ENCODE results near the gene RFX7.
"Not testable (repeated sequence)": the region's sequence is repeated elsewhere in the genome, so short reads cannot be mapped to it uniquely, and the experiment has no call there.

Gene RFX7

DNA sequence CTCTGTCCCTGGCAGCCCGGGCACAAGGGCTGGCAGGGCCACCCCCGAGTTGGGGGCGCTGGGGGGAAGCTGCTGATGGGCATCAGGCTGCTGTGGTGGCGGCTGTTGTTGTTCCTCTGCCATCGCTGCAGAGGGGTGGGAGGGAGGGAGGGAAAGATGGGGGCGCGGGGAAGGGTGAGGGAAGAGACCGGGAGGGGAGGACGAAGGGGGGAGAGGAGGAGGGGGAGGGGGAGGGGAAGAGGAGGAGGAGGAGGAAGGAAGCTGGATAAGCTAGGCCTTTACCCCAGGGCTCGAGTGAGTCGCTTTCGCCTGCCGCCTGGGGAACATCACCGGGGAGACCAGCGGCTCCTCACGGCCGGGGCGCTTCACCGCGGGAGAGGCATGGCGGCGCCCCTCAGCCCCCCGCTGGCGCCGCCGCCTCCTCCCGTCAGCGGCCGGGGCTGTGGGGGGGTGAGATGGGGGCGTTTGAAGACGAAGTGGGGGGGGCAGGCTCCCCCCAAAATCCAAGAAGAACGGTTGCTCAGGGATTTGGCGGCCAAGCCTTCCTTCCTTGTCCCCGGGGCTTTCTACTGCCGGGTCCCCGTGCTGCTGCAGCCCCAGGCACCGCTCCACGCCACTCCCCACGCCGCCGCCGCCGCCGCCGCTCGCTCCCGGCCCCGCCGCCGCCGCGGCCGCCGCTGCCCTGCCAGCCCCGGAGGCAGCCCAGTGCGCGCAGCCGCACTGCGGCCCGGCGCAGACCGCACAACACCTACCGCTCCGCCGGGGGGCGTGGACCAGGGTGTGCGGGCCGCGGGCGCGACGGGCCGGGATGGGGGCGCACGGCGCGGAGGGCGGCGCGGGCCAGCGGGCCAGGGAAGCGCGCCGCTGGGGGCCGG is at the start of gene RFX7:
Gene RFX7 (minus strand): TSS at position 717 of the 875 bp plus-strand sequence. CDS start 594 bp downstream, at position 123.
- DNase-seq = peak; percentile 72 to 76

DNA sequence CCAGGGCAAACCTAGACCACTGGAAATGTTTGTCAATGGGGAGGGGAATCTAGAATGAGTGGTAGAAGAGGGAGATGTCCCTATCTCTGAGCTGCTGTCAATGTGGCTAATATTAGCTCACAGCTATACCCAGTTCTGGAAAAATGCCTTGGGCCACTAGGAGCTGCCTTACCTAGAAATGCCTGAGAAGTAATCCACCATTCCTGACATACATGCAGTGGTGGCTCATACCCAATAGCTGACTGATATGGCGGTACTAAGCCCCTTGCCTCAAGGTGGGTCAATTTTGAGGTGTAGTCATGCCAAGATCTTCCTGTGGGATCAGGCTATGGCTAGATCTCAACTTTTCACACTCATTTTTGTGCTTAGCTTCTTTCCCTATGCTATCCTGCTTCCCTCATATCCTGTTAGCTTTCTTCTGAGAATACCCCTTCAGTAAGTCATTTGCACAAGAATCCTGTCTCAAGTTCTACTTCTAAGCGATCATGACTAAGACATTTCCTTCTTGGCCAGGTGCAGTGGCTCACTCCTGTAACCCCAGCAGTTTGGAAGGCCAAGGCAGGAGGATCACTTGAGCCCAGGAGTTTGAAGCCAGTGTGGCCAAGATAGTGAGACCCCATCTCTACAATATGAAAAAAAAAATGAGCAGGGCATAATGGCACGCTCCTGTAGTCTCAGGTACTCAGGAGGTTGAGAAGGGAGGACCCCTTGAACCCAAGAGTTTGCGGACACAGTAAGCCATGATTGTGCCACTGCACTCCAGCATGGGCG is 49.1 kb upstream of the RFX7 start:
- no peak for DNase-seq

DNA sequence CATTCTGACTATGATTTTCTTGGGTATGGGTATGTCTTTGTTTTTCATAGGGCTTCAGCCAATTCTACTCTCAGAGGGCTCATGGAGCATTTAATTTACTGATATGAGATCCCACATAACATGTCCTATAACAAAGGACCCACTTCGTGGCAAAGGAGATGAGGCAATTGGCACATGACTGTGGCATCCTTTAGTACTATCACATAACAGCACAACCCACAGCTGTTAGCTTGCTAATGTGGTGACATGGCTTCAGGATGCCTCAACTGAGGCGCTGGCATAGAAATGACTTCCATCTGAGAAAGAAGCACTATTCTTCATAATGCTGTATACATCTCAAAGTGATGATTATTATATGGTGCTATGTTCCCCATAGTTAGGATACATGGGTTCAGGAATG is 48.1 kb upstream of the RFX7 start:
- DNase-seq = no peak

DNA sequence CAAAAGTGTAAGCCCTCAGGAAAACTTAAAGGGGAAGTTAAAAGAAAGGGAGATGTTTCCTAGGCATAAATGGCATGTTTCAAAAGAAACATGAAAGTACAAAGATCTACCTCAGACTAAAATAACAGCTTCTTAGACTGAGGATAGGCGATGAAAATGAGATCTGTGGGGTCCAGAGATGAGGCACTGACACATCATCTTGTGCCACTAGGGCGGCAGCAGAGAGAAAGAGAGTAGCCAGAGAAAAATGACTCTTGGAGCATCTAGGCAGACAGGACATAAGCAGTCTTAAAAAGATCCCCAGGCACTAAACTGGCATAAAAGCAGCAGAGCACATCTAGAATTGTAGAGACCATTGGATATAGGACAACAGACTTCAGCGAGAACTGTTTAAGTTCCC is 42.5 kb upstream of the RFX7 start:
- DNase-seq = no peak

DNA sequence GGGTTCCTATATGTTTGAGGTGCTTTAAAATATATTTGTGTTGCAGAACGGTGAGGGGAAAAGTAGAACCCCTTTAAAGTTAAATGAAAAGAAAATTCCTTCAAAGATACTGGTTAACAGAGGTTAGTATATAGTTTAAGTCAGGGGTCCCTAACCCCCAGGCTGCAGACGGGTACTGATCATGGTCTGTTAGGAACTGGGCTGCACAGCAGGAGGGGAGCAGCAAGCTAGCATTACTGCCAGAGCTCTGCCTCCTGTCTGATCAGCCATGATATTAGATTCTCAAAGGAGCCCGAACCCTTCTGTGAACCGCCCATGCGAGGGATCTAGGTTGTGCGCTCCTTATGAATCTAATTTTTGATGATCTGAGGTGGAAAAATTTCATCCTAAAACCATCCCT is 37.5 kb upstream of the RFX7 start:
- DNase-seq = no peak

- no peak for DNase-seq
Observed at GRCh38 chr15:56273724-56274123, 30.0 kb upstream of the RFX7 start.

GRCh38 chr15:56272454-56272853 is 28.8 kb upstream of the RFX7 start:
- no peak for DNase-seq

DNA sequence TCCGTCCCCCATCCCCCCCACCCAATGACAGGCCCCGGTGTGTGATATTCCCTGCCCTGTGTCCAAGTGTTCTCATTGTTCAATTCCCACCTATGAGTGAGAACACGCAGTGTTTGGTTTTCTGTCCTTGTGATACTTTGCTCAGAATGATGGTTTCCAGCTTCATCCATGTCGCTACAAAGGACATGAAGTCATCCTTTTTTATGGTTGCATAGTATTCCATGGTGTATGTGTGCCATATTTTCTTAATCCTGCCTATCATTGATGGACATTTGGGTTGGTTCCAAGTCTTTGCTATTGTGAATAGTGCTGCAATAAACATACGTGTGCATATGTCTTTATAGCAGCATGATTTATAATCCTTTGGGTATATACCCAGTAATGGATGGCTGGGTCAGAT is 22.8 kb upstream of the RFX7 start:
- not testable (repeated sequence) for DNase-seq

- no peak for DNase-seq
Observed at GRCh38 chr15:56261854-56262509, 18.3 kb upstream of the RFX7 start.

DNA sequence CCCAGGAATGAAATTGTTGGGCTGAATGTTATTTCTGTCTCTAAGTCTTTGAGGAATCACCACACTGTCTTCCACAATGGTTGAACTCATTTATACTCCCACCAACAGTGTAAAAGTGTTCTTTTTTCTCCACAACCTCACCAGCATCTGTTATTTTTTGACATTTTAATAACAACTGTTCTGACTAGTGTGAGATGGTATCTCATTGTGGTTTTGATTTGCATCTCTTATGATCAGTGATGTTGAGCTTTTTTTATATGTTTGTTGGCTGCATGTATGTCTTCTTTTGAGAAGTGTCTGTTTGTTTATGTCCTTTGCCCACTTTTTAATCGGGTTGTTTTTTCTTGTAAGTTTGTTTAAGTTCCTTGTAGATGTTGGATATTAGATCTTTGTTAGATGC is 13.6 kb upstream of the RFX7 start:
- not testable (repeated sequence) for DNase-seq

DNA sequence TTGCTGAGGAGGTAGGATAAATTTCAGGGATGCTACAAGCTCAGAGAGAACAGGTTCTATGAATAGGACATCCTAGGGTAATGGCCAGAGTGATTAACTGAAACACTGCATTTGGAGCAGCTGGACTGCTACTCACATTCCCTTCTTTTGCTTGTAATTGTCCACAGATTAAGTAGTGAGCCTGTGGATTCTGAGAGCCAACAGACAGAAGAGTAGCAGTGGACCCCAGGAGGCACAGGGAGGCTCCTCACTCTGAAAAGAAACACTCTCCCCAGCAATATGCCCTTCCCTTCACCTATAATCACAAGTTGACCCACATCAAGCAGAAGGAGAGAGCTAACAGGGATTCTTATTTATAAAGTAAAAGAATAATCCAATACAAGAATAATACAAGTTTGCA is 10.6 kb upstream of the RFX7 start:
- no peak for DNase-seq

DNA sequence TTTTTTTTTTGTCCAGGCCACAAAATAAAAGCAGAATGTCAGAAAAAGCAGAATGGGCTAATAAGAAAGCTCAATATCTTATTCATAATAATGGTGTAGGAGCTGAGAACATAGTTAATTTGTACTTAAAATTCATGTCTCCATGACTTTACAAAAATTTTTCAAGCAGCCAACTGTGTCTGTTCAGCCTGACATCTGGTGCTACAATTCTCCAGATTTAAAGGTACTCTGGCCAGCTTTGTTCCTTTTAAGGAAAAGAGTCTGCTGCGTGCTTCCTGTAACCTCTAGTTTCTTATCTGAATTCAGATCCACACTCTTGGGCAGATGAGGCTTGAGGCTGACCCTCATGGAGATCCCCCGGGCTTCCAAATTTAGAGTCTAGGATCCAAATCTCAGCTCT is 8.7 kb upstream of the RFX7 start:
- DNase-seq = no peak

DNA sequence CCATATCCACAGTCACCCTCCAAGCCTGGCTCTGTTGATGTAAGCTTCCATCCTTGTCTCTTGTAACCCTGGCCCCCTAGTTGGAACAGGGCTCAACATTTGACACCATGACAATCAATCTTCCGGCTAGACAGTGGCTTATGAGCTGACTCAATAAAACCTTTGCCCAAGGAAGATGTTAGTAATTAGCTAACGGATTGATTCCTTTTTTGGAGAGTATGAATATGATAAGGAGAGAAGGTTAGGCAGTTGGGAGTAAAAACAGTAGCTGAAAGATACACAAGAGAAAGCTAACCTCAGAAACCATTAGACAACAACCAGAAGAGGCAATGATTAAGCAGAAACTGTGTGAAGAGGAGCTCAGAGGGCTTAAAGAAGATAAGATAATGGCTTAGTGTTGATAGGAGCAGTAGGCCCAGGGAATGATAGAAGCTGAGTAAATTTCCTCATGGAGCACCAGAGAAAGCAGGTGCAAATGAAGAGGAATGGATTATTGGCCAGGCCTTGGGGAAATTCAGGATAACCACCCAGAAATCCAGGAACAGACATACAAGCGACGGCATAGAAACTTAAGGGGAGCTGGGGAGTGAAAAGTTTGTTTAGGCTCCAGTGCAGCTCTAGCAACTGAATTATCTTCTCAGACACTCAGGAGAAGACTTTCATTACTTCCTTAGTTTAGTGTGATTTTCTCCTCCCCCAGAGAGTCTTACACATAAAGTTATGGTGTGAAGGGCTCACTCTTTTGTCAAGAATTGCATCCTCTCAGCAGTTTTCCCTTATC is 7.8 kb upstream of the RFX7 start:
- no peak for DNase-seq

- DNase-seq = no peak
Observed at GRCh38 chr15:56250626-56251025, 6.9 kb upstream of the RFX7 start.

DNA sequence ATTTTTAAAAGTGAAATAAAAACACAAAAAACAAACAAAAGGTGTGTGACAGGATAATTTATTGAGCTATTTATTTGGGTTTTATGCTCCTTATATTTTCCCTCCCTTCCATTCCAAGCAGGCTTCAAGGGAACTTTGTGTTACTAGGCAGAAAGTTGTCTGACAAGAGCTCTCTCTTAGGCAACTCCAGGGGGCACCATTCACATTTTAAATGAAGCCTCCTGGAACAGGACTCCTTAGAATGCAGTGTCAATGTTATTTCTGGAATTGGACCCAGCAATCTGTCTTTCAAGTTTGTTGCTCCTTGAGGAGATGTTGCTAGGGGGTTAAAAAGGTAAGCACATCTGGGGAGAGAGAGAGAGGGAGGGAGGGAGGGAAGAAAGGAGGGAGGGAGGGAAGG is 5.4 kb upstream of the RFX7 start:
- no peak for DNase-seq

DNA sequence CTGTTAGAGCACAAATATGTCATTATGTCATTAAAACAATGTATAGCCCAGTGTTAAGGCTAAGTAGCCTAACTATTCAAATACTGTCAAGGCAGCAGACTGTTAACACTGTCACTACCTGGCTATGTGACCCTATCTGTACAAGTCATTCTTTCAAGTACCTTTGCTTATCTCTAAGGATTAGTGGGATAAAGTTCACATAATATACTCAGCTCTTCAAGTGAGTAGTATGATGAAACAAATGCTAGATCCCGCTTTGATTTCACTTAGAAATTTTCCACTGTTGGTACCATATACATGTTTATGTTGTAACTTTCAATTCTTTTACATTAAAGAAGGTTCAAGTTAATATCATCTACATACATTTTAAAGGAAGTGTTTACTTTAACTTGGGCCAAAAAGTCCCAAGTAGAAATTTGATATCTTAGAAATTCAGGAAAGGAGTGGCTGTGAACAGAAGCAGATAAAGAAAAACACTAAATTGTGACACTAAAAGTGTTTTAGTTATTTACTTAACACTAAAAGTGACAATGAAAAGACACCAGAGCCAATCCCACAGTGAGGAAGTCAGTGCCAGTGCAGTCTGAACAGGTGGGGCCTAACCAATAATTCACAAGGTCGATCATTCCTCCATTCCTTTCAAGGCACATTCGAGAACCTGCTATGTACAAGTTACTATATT is 4.8 kb upstream of the RFX7 start:
- DNase-seq = no peak

GRCh38 chr15:56247266-56247665 is 3.6 kb upstream of the RFX7 start:
- no peak for DNase-seq

- peak; percentile 85 to 87 for DNase-seq
Observed at GRCh38 chr15:56245871-56246814, 2.5 kb upstream of the RFX7 start.

DNA sequence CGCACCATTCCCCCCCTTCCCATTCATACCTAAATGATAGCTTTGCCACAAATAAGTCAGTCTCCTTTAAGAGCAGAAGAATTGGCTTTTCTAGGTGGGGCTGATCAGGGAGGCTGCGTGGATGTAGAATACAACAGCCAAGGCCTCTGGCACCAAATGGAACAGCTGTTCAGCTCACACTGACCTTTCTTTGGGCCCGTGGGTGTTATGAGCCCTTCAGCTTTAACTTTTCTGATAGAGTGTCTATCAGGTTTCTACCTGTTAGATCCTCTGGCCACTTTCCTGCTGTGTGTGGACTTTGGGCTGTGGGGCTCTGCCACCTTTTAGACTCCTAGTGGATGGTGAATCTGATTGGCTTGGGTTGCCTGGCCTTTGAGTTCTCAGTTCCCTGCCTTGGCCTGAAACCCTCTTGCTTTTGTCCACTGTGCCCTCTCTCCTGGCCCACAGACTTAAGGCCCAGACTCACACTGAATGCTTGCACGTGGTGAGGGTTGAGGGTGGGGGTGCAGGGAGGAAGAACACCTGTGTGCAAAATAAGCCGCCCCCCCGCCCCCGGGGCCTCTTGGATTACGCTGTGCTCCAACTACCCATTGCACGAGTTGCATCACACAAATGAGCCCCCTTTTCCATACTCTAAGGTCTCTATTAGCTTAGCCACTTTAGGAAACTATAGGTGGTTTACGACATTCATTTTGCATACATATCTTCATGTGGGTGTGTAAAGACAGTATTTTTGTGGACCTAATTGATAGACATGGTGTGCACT is 1.3 kb upstream of the RFX7 start:
- DNase-seq = peak; percentile 25 to 36
